HEK293T (cell line): ENCODE data around the gene GADD45GIP1.

ENCODE experiments used
- CTCF ChIA-PET: fragments of 350-600 bp; formaldehyde crosslinking; extraction: SDS; loops from one replicate; lab custom pipeline; 2021; ENCODE audit warnings: antibody characterized with exemption, inconsistent platforms; lab: Yijun Ruan, JAX
- POLR2A ChIA-PET: fragments of 350-600 bp; formaldehyde crosslinking; extraction: SDS; loops from one replicate; lab custom pipeline; 2020; ENCODE audit warnings: antibody characterized with exemption, inconsistent platforms; lab: Yijun Ruan, JAX
- DNase-seq: peaks from one replicate; pipeline ENCODE4 v3.0.0; 2012; ENCODE audit warnings: mixed read lengths; ENCODE audit errors: extremely low spot score
- BHLHE40 ChIP-seq: fragments of 450-650 bp; IDR thresholded peaks from 2 replicates; pipeline ENCODE4 v1.6.1; 2016; ENCODE audit warnings: mild to moderate bottlenecking, moderate library complexity, borderline replicate concordance
- FOXA1 ChIP-seq: fragments of 450-650 bp; IDR thresholded peaks from 2 replicates; pipeline ENCODE4 v1.6.1; 2016; ENCODE audit warnings: mild to moderate bottlenecking
- FOXK2 ChIP-seq: fragments of 450-650 bp; IDR thresholded peaks from 2 replicates; pipeline ENCODE4 v1.6.1; 2016; ENCODE audit warnings: mild to moderate bottlenecking
- FOXM1 ChIP-seq: fragments of 450-650 bp; IDR thresholded peaks from 2 replicates; pipeline ENCODE4 v1.6.1; 2017; ENCODE audit warnings: mild to moderate bottlenecking, borderline replicate concordance
- HDGF ChIP-seq: fragments of 450-650 bp; IDR thresholded peaks from 2 replicates; pipeline ENCODE4 v1.6.1; 2017; ENCODE audit warnings: antibody characterized with exemption, borderline replicate concordance
- SP1 ChIP-seq: fragments of 450-650 bp; IDR thresholded peaks from 2 replicates; pipeline ENCODE4 v1.6.1; 2017
- ZNF384 ChIP-seq: fragments of 450-650 bp; IDR thresholded peaks from 2 replicates; pipeline ENCODE4 v1.6.1; 2016
- TF ChIP-seq, protein P1 (sequence below): fragments of 450-650 bp; IDR thresholded peaks from 2 replicates; pipeline ENCODE4 v1.6.1; 2016

Gene GADD45GIP1

DNA sequence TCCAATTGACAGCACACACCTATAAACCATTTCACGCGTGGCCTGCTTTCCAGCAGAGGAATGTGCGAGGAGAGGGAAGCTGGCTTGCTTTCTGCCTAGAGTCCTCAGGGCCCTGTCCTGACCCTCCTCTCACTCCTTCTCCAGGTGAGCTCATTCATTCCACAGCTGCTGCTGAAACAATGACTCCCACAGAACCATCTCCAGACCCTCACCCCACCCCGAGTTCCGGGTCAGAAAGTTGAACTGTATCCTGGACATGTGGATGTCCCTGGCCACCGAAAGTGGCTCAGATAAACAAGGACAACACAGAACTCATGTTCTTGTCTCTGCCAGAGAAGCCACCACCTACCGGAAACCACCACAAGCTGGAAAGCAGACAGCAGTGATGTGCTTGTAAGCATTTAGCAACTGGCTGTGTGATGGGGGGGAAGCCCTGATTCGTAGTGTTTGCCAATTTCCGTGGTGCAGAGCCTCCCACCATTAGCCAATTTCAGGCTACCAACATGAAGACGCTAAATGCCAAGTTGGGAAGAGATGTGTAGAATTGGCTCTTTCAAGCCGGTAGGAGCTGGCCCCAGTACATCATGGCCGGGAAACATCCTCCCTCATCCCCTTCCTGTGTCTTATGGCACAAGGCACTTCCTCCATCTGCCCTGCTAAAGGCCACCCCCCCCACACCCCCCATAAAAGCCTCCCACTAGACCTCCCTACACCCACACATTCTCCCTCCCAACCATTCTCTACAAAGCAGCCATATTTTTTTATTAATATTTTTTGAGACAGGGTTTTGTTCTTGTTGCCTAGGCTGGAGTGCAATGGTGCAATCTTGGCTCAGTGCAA lies 43.0 kb downstream of the GADD45GIP1 start:
- TF ChIP-seq FOXK2 (no peak), FOXA1 (no peak), ZNF384 (no peak), SP1 (no peak)
- no peak for DNase-seq
- ChIA-PET POLR2A (interaction anchor here (0.9 to 2.1 kb wide), 9 partner anchors 19 to 191 kb away, joined by 3 to 12 read pairs (median 4); partner anchors contain the start of genes CALR, DNASE2, FARSA and GCDH), CTCF (interaction anchor here (0.6 to 1.0 kb wide), 4 partner anchors 32 to 55 kb away, joined by 3 to 4 read pairs (median 3); no protein-coding TSS in a partner anchor)

DNA sequence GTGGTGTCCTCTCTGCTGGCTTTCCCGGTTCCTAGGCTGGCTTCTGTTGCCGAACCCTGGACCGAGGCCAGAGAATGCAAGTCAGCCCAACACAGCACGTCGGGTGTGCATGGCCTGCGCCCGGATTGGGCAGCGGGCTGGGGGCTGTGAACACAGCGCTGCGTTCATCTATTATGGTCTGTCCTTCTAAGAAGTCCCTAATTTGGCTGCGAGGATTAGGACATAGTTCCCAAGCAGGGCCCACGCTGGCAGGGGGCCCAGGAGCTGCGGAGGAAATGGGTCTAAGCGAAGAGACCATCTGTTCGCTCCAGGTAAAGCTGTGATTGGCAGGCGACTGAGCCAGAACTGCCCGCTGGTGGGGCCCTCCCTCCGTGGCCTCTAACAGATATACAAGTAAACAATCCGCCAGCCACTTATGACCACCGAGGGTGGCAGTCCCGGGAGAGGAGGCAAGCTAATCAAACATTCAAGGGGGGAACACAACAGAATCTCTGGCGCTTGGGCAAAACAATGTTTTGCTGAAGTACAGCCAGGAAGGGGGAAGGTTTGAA lies 43.9 kb downstream of the GADD45GIP1 start:
- ChIA-PET CTCF (interaction anchor here (0.7 to 1.0 kb wide), 2 partner anchors 52 to 54 kb away, joined by 3 to 4 read pairs; no protein-coding TSS in a partner anchor), POLR2A (interaction anchor here (0.6 to 2.1 kb wide), 10 partner anchors 15 to 190 kb away, joined by 3 to 12 read pairs (median 4); partner anchors contain the start of genes CALR, DNASE2, FARSA and GCDH)
- DNase-seq: peak; percentile 45
- TF ChIP-seq HDGF: no peak
- TF ChIP-seq, protein P1, sequence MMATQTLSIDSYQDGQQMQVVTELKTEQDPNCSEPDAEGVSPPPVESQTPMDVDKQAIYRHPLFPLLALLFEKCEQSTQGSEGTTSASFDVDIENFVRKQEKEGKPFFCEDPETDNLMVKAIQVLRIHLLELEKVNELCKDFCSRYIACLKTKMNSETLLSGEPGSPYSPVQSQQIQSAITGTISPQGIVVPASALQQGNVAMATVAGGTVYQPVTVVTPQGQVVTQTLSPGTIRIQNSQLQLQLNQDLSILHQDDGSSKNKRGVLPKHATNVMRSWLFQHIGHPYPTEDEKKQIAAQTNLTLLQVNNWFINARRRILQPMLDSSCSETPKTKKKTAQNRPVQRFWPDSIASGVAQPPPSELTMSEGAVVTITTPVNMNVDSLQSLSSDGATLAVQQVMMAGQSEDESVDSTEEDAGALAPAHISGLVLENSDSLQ: peak; percentile 96

DNA sequence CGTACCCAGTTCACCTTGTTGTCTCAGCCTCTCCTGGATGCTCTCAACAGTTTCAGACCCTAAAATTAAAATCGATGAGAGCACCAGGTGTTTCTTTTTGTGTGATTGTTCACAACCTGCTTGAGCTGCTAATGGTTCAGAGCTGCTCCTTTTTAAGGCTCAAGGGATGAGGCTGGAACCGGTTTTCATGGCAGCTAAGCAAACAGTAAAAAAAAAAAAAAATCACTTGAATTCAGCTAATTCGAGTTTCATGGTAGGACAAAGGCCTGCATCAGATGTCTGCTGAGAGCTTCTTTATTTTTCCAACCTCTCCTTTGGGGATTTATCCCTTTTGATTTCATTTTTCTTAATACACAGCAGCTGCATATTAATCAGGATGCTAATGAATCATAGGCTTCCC lies 44.5 kb downstream of the GADD45GIP1 start:
- no peak for DNase-seq
- TF ChIP-seq SP1 (no peak), FOXM1 (no peak), BHLHE40 (no peak), FOXK2 (no peak), FOXA1 (no peak)
- TF ChIP-seq, protein P1: no peak
- CTCF ChIA-PET: no interaction called here
- POLR2A ChIA-PET: interaction anchor here (0.6 to 2.1 kb wide), 9 partner anchors 14 to 43 kb away, joined by 3 to 12 read pairs (median 3); partner anchors contain the start of genes CALR, DNASE2, FARSA and GCDH

DNA sequence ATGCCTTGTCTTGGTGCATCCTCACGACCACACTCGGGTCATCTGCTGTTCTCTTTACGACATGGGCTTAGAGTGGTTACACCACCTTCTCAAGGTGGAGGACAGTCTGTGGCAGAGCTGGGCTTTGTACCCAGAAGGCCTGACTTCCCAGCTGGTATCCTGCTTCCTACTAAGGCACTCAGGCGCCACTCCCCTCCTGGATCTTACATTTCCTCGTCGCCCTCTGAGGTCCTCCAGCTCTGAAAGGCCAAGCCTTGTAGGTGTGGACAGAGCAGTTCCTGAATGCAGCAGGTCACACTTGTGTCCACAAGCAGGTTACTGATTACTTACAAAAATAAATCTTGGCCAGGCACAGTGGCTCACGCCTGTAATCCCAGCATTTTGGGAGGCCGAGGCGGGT lies 49.9 kb downstream of the GADD45GIP1 start:
- TF ChIP-seq ZNF384: no peak
- POLR2A ChIA-PET: interaction anchor here (0.8 kb wide), 1 partner anchor 23 kb away, joined by 3 read pairs; no protein-coding TSS in a partner anchor
- DNase-seq: no peak
- CTCF ChIA-PET: interaction anchor here (0.6 kb wide), 1 partner anchor 118 kb away, joined by 3 read pairs; no protein-coding TSS in a partner anchor
